ENCODE results near the gene SPTBN5. TPM values are rescaled to one million over a fixed set of nuclear protein-coding genes. Genes with fewer than 3 reads are reported as not detected.

SPTBN5 gene
- 0.13 TPM for polyA plus RNA-seq (2012; ENCODE audit: insufficient read length, low read depth)

GRCh38 chr15:41893422-41894250, at the start of gene SPTBN5:
Gene SPTBN5 (minus strand): TSS chr15:41894053. CDS start chr15:41893497, 556 bp downstream.
- TF ChIP-seq SIN3A (IDR thresholded peaks at IDR 0.05; ENCODE audit: borderline replicate concordance, insufficient read depth, low read length), result no peak
- TF ChIP-seq FOXP2 (optimal IDR thresholded peaks at IDR 0.05; ENCODE audit: borderline replicate concordance, extremely low read depth, extremely low read length, insufficient read depth), result no peak
- TF ChIP-seq POLR2AphosphoS5 (IDR thresholded peaks at IDR 0.05; ENCODE audit: low read depth, low read length), result no peak
- TF ChIP-seq, protein P1, sequence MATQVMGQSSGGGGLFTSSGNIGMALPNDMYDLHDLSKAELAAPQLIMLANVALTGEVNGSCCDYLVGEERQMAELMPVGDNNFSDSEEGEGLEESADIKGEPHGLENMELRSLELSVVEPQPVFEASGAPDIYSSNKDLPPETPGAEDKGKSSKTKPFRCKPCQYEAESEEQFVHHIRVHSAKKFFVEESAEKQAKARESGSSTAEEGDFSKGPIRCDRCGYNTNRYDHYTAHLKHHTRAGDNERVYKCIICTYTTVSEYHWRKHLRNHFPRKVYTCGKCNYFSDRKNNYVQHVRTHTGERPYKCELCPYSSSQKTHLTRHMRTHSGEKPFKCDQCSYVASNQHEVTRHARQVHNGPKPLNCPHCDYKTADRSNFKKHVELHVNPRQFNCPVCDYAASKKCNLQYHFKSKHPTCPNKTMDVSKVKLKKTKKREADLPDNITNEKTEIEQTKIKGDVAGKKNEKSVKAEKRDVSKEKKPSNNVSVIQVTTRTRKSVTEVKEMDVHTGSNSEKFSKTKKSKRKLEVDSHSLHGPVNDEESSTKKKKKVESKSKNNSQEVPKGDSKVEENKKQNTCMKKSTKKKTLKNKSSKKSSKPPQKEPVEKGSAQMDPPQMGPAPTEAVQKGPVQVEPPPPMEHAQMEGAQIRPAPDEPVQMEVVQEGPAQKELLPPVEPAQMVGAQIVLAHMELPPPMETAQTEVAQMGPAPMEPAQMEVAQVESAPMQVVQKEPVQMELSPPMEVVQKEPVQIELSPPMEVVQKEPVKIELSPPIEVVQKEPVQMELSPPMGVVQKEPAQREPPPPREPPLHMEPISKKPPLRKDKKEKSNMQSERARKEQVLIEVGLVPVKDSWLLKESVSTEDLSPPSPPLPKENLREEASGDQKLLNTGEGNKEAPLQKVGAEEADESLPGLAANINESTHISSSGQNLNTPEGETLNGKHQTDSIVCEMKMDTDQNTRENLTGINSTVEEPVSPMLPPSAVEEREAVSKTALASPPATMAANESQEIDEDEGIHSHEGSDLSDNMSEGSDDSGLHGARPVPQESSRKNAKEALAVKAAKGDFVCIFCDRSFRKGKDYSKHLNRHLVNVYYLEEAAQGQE (IDR thresholded peaks at IDR 0.05; ENCODE audit: insufficient read depth in 1 of 2, low read depth in 2 of 2, low read length in 2 of 2), result no peak
- TF ChIP-seq TAF1 (IDR thresholded peaks at IDR 0.05; ENCODE audit: borderline replicate concordance, insufficient read depth, low read length), result no peak

GRCh38 chr15:41942886-41943285, 49.0 kb upstream of the SPTBN5 start:
- TF ChIP-seq, protein P1 (IDR thresholded peaks at IDR 0.05; ENCODE audit: insufficient read depth in 1 of 2, low read depth in 2 of 2, low read length in 2 of 2), result no peak
- TF ChIP-seq SIN3A (IDR thresholded peaks at IDR 0.05; ENCODE audit: borderline replicate concordance, insufficient read depth, low read length) (no peak), FOXP2 (optimal IDR thresholded peaks at IDR 0.05; ENCODE audit: borderline replicate concordance, extremely low read depth, extremely low read length, insufficient read depth) (no peak), TAF1 (IDR thresholded peaks at IDR 0.05; ENCODE audit: borderline replicate concordance, insufficient read depth, low read length) (no peak), POLR2AphosphoS5 (IDR thresholded peaks at IDR 0.05; ENCODE audit: low read depth, low read length) (no peak)

- TF ChIP-seq POLR2AphosphoS5 (IDR thresholded peaks at IDR 0.05; ENCODE audit: low read depth, low read length) (no peak), FOXP2 (optimal IDR thresholded peaks at IDR 0.05; ENCODE audit: borderline replicate concordance, extremely low read depth, extremely low read length, insufficient read depth) (no peak), TAF1 (IDR thresholded peaks at IDR 0.05; ENCODE audit: borderline replicate concordance, insufficient read depth, low read length) (no peak)
Measured at GRCh38 chr15:41941644-41942415, 48.0 kb upstream of the SPTBN5 start.

- TF ChIP-seq, protein P1 (IDR thresholded peaks at IDR 0.05; ENCODE audit: insufficient read depth in 1 of 2, low read depth in 2 of 2, low read length in 2 of 2), result no peak
- TF ChIP-seq SIN3A (IDR thresholded peaks at IDR 0.05; ENCODE audit: borderline replicate concordance, insufficient read depth, low read length) (no peak), FOXP2 (optimal IDR thresholded peaks at IDR 0.05; ENCODE audit: borderline replicate concordance, extremely low read depth, extremely low read length, insufficient read depth) (peak; percentile 69)
Measured at GRCh38 chr15:41940441-41940857, 46.6 kb upstream of the SPTBN5 start.

DNA sequence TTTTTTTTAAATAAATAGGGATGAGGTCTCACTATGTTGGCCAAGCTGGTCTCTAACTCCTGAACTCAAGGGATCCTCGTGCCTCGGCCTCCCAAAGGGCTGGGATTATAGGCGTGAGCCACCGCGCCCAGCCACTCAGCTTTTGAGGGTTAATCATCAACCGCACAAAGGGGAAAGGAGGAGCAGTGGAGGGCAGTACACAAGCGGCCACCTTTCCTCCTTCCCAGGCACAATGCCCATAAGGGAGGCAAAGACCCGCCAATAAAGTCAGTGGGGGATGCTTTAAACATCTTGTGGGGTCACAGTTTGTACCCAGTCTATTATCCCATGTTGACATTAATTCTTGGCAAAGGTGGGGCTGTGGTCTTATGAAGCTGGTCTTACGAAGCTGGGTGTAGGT, 46.1 kb upstream of the SPTBN5 start:
- TF ChIP-seq, protein P1 (IDR thresholded peaks at IDR 0.05; ENCODE audit: insufficient read depth in 1 of 2, low read depth in 2 of 2, low read length in 2 of 2), result no peak
- TF ChIP-seq TAF1 (IDR thresholded peaks at IDR 0.05; ENCODE audit: borderline replicate concordance, insufficient read depth, low read length) (no peak), FOXP2 (optimal IDR thresholded peaks at IDR 0.05; ENCODE audit: borderline replicate concordance, extremely low read depth, extremely low read length, insufficient read depth) (no peak)
